ENCODE measurements around the gene ITIH3. TPM values are rescaled to one million over a fixed set of nuclear protein-coding genes. Genes with fewer than 3 reads are reported as not detected.
A peak's percentile ranks its signal among the peaks of the same experiment; 100 is the strongest.

ITIH3 gene
- total and polyA plus RNA-seq, 2 of the 8 experiments (the other 6 are each of a cell fraction or from before 2014, with no cell fraction given), result not detected

GRCh38 chr3:52820736-52821135 is 26.1 kb downstream of the ITIH3 start (continued):
- peak; percentile 44; the same call in 1 of the 2 replicates for TF ChIP-seq GABPA (IDR thresholded peaks at IDR 0.05; ENCODE audit: borderline replicate concordance, insufficient read depth, low read length)
